ENCODE results near the gene CCDC85A.

CCDC85A gene

GRCh38 chr2:56337342-56337741 is 153.6 kb downstream of the CCDC85A start:
- Histone ChIP-seq H3K27ac (ENCODE audit: low read depth, low read length) (no peak overlapping the region), H3K36me3 (ENCODE audit: control insufficient read depth in 5 of 5, insufficient read depth in 5 of 5, low read length in 5 of 5) (no peaks in the 10 kb centered on the region), H3K27me3 (ENCODE audit: control insufficient read depth in 5 of 5, insufficient read depth in 4 of 5, low read length in 5 of 5) (no peaks in the 10 kb centered on the region), H3K4me1 (ENCODE audit: control insufficient read depth in 5 of 5, insufficient read depth in 5 of 5, low read length in 5 of 5) (peaks cover 7 to 49% (median 38%) of the 10 kb centered on the region in 5 donors), H3K9ac (ENCODE audit: low read length in 5 of 5) (no peak overlapping the region), H3K4me3 (ENCODE audit: low read depth in 1 of 5, low read length in 5 of 5) (no peak overlapping the region), H3K9me3 (ENCODE audit: control insufficient read depth in 5 of 5, low read length in 5 of 5) (no peaks in the 10 kb centered on the region)

- Histone ChIP-seq H3K27ac (ENCODE audit: low read depth, low read length) (no peak overlapping the region), H3K36me3 (ENCODE audit: control insufficient read depth in 5 of 5, insufficient read depth in 5 of 5, low read length in 5 of 5) (no peaks in the 10 kb centered on the region), H3K27me3 (ENCODE audit: control insufficient read depth in 5 of 5, insufficient read depth in 4 of 5, low read length in 5 of 5) (no peaks in the 10 kb centered on the region), H3K9me3 (ENCODE audit: control insufficient read depth in 5 of 5, low read length in 5 of 5) (no peaks in the 10 kb centered on the region), H3K4me1 (ENCODE audit: control insufficient read depth in 5 of 5, insufficient read depth in 5 of 5, low read length in 5 of 5) (peaks cover 7 to 46% (median 33%) of the 10 kb centered on the region in 5 donors), H3K4me3 (ENCODE audit: low read depth in 1 of 5, low read length in 5 of 5) (no peak overlapping the region), H3K9ac (ENCODE audit: low read length in 5 of 5) (no peak overlapping the region)
Observed at GRCh38 chr2:56338232-56338631, 154.4 kb downstream of the CCDC85A start.

- H3K27ac ChIP-seq (ENCODE audit: low read depth, low read length), result no peak overlapping the region
- no peak overlapping the region for H3K9ac ChIP-seq (ENCODE audit: low read length in 5 of 5)
- no peaks in the 10 kb centered on the region for H3K36me3 ChIP-seq (ENCODE audit: control insufficient read depth in 5 of 5, insufficient read depth in 5 of 5, low read length in 5 of 5)
- H3K9me3 ChIP-seq (ENCODE audit: control insufficient read depth in 5 of 5, low read length in 5 of 5), result no peaks in the 10 kb centered on the region
- no peaks in the 10 kb centered on the region for H3K27me3 ChIP-seq (ENCODE audit: control insufficient read depth in 5 of 5, insufficient read depth in 4 of 5, low read length in 5 of 5)
- H3K4me3 ChIP-seq (ENCODE audit: low read depth in 1 of 5, low read length in 5 of 5), result no peak overlapping the region
- peaks cover 0 to 5% (median 0%) of the 10 kb centered on the region in 5 donors for H3K4me1 ChIP-seq (ENCODE audit: control insufficient read depth in 5 of 5, insufficient read depth in 5 of 5, low read length in 5 of 5)
Observed at GRCh38 chr2:56344771-56345170, 161.0 kb downstream of the CCDC85A start.

GRCh38 chr2:56347881-56348280 is 164.1 kb downstream of the CCDC85A start:
- Histone ChIP-seq H3K9ac (ENCODE audit: low read length in 5 of 5) (no peak overlapping the region), H3K27ac (ENCODE audit: low read depth, low read length) (no peak overlapping the region), H3K4me3 (ENCODE audit: low read depth in 1 of 5, low read length in 5 of 5) (no peak overlapping the region), H3K27me3 (ENCODE audit: control insufficient read depth in 5 of 5, insufficient read depth in 4 of 5, low read length in 5 of 5) (no peaks in the 10 kb centered on the region), H3K4me1 (ENCODE audit: control insufficient read depth in 5 of 5, insufficient read depth in 5 of 5, low read length in 5 of 5) (no peaks in the 10 kb centered on the region), H3K9me3 (ENCODE audit: control insufficient read depth in 5 of 5, low read length in 5 of 5) (no peaks in the 10 kb centered on the region), H3K36me3 (ENCODE audit: control insufficient read depth in 5 of 5, insufficient read depth in 5 of 5, low read length in 5 of 5) (no peaks in the 10 kb centered on the region)

GRCh38 chr2:56348392-56349210 is 164.8 kb downstream of the CCDC85A start:
- Histone ChIP-seq H3K4me1 (ENCODE audit: control insufficient read depth in 5 of 5, insufficient read depth in 5 of 5, low read length in 5 of 5) (no peaks in the 10 kb centered on the region), H3K27ac (ENCODE audit: low read depth, low read length) (no peak overlapping the region), H3K4me3 (ENCODE audit: low read depth in 1 of 5, low read length in 5 of 5) (no peak overlapping the region), H3K27me3 (ENCODE audit: control insufficient read depth in 5 of 5, insufficient read depth in 4 of 5, low read length in 5 of 5) (no peaks in the 10 kb centered on the region), H3K36me3 (ENCODE audit: control insufficient read depth in 5 of 5, insufficient read depth in 5 of 5, low read length in 5 of 5) (no peaks in the 10 kb centered on the region), H3K9me3 (ENCODE audit: control insufficient read depth in 5 of 5, low read length in 5 of 5) (no peaks in the 10 kb centered on the region), H3K9ac (ENCODE audit: low read length in 5 of 5) (no peak overlapping the region)

- H3K27me3 ChIP-seq (ENCODE audit: control insufficient read depth in 5 of 5, insufficient read depth in 4 of 5, low read length in 5 of 5), result no peaks in the 10 kb centered on the region
- no peaks in the 10 kb centered on the region for H3K9me3 ChIP-seq (ENCODE audit: control insufficient read depth in 5 of 5, low read length in 5 of 5)
- H3K4me3 ChIP-seq (ENCODE audit: low read depth in 1 of 5, low read length in 5 of 5), result no peak overlapping the region
- no peaks in the 10 kb centered on the region for H3K4me1 ChIP-seq (ENCODE audit: control insufficient read depth in 5 of 5, insufficient read depth in 5 of 5, low read length in 5 of 5)
- no peaks in the 10 kb centered on the region for H3K36me3 ChIP-seq (ENCODE audit: control insufficient read depth in 5 of 5, insufficient read depth in 5 of 5, low read length in 5 of 5)
- no peak overlapping the region for H3K27ac ChIP-seq (ENCODE audit: low read depth, low read length)
- no peak overlapping the region for H3K9ac ChIP-seq (ENCODE audit: low read length in 5 of 5)
Observed at GRCh38 chr2:56357655-56358295, 174.0 kb downstream of the CCDC85A start.

GRCh38 chr2:56361844-56362243 is 178.1 kb downstream of the CCDC85A start:
- H3K27me3 ChIP-seq (ENCODE audit: control insufficient read depth in 5 of 5, insufficient read depth in 4 of 5, low read length in 5 of 5), result no peaks in the 10 kb centered on the region
- peaks cover 0 to 12% (median under 1%) of the 10 kb centered on the region in 5 donors for H3K4me1 ChIP-seq (ENCODE audit: control insufficient read depth in 5 of 5, insufficient read depth in 5 of 5, low read length in 5 of 5)
- no peak overlapping the region for H3K9ac ChIP-seq (ENCODE audit: low read length in 5 of 5)
- H3K36me3 ChIP-seq (ENCODE audit: control insufficient read depth in 5 of 5, insufficient read depth in 5 of 5, low read length in 5 of 5), result no peaks in the 10 kb centered on the region
- H3K9me3 ChIP-seq (ENCODE audit: control insufficient read depth in 5 of 5, low read length in 5 of 5), result no peaks in the 10 kb centered on the region
- H3K4me3 ChIP-seq (ENCODE audit: low read depth in 1 of 5, low read length in 5 of 5), result no peak overlapping the region
- H3K27ac ChIP-seq (ENCODE audit: low read depth, low read length), result no peak overlapping the region

- H3K27ac ChIP-seq (ENCODE audit: low read depth, low read length), result peak overlapping the region; percentile 21
- no peaks in the 10 kb centered on the region for H3K9me3 ChIP-seq (ENCODE audit: control insufficient read depth in 5 of 5, low read length in 5 of 5)
- peaks cover 0 to 12% (median 6%) of the 10 kb centered on the region in 5 donors for H3K4me1 ChIP-seq (ENCODE audit: control insufficient read depth in 5 of 5, insufficient read depth in 5 of 5, low read length in 5 of 5)
- H3K4me3 ChIP-seq (ENCODE audit: low read depth in 1 of 5, low read length in 5 of 5), result no peak overlapping the region
- H3K27me3 ChIP-seq (ENCODE audit: control insufficient read depth in 5 of 5, insufficient read depth in 4 of 5, low read length in 5 of 5), result no peaks in the 10 kb centered on the region
- H3K36me3 ChIP-seq (ENCODE audit: control insufficient read depth in 5 of 5, insufficient read depth in 5 of 5, low read length in 5 of 5), result no peaks in the 10 kb centered on the region
- no peak overlapping the region for H3K9ac ChIP-seq (ENCODE audit: low read length in 5 of 5)
Observed at GRCh38 chr2:56364902-56365301, 181.1 kb downstream of the CCDC85A start.

GRCh38 chr2:56369316-56369715 is 185.5 kb downstream of the CCDC85A start:
- Histone ChIP-seq H3K9ac (ENCODE audit: low read length in 5 of 5) (no peak overlapping the region), H3K4me1 (ENCODE audit: control insufficient read depth in 5 of 5, insufficient read depth in 5 of 5, low read length in 5 of 5) (peaks cover 0 to 12% (median 6%) of the 10 kb centered on the region in 5 donors)

GRCh38 chr2:56372071-56372656 is 188.4 kb downstream of the CCDC85A start:
- H3K4me3 ChIP-seq (ENCODE audit: low read depth in 1 of 5, low read length in 5 of 5), result no peak overlapping the region
- H3K36me3 ChIP-seq (ENCODE audit: control insufficient read depth in 5 of 5, insufficient read depth in 5 of 5, low read length in 5 of 5), result no peaks in the 10 kb centered on the region
- H3K9ac ChIP-seq (ENCODE audit: low read length in 5 of 5), result no peak overlapping the region
- H3K4me1 ChIP-seq (ENCODE audit: control insufficient read depth in 5 of 5, insufficient read depth in 5 of 5, low read length in 5 of 5), result peaks cover 0 to 7% (median 3%) of the 10 kb centered on the region in 5 donors
- no peaks in the 10 kb centered on the region for H3K27me3 ChIP-seq (ENCODE audit: control insufficient read depth in 5 of 5, insufficient read depth in 4 of 5, low read length in 5 of 5)
- H3K9me3 ChIP-seq (ENCODE audit: control insufficient read depth in 5 of 5, low read length in 5 of 5), result no peaks in the 10 kb centered on the region
- no peak overlapping the region for H3K27ac ChIP-seq (ENCODE audit: low read depth, low read length)

More at GRCh38 chr2:56369316-56369715, 185.5 kb downstream of the CCDC85A start:
- H3K36me3 ChIP-seq (ENCODE audit: control insufficient read depth in 5 of 5, insufficient read depth in 5 of 5, low read length in 5 of 5), result no peaks in the 10 kb centered on the region
- no peak overlapping the region for H3K27ac ChIP-seq (ENCODE audit: low read depth, low read length)
- H3K27me3 ChIP-seq (ENCODE audit: control insufficient read depth in 5 of 5, insufficient read depth in 4 of 5, low read length in 5 of 5), result no peaks in the 10 kb centered on the region
- H3K4me3 ChIP-seq (ENCODE audit: low read depth in 1 of 5, low read length in 5 of 5), result no peak overlapping the region
- no peaks in the 10 kb centered on the region for H3K9me3 ChIP-seq (ENCODE audit: control insufficient read depth in 5 of 5, low read length in 5 of 5)

Data from subcutaneous abdominal adipose tissue (tissue), 5 donors.